LHCN-M2 (cell line): Measurements from ENCODE around the gene CCL27. TPM values are rescaled to one million over a fixed set of nuclear protein-coding genes. Genes with fewer than 3 reads are reported as not detected.

Experiments used
- DNase-seq: peaks from one replicate; pipeline ENCODE4 v3.0.0-alpha.2; 2012; ENCODE audit warnings: low read depth
- polyA plus RNA-seq: library from polyadenylated mRNA; unstranded; fragments of >200 nt; gene quantifications from one replicate; pipeline ENCODE4 v1.2.1, GENCODE V29; 2012; ENCODE audit warnings: missing spikeins
- total RNA-seq: library from RNA; depleted of rRNA; stranded (reverse); fragments of >200 nt; gene quantifications from 2 replicates; pipeline ENCODE4 v1.2.3, GENCODE V29; 2014; rRNA removed

Gene CCL27
- total RNA-seq: not detected in 2 replicates
- polyA plus RNA-seq: not detected

- DNase-seq: no peak
These were observed at the start of gene CCL27 for GRCh38 chr9:34662526-34663302. TSS of gene CCL27 (minus strand) at chr9:34662657. CDS start at chr9:34662633, 24 bp downstream.

DNA sequence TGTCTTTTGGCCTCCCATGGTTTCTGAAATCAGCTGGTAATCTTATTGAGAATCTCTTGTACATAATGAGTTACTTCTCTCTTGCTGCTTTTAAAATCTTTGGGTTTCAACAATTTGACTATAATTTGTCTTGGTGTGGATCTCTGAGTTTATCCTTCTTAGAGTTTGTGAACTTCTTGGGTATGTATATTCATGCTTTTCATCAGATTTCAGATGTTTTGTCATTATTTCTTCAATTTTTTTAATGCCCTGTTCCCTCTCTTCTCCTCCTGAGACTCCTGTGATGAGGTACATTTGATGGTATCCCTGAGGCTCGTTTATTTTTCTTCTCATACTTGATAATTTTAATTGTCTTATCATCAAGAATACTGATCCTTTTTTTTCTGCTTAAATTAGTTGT lies 49.7 kb upstream of the CCL27 start:
- DNase-seq: no peak

DNA sequence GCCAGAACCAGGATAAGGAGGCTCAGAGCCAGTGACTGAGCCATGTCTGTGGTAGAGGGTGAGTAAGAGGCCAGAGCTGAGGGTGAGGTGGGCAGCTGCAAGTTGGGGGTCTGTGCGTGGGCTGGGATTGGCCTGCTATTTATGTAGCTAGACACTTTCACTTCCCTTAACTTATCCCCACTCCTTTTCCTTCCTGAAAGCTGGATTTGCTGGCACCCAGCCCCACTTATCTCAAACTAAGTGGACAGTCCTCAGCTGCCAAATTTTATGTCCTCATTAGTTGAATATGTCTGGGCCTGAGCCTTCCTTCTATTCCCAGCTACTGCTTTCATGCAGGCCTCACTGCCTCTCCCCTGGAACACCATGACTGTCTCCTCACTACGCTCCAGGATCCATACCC lies 47.6 kb upstream of the CCL27 start, which contains the start of gene CCL21:
Gene CCL21 (minus strand): TSS at position 114 of the 400 bp plus-strand sequence. CDS start 70 bp downstream, at position 44.
- peak; percentile 18 for DNase-seq

GRCh38 chr9:34709196-34709978 lies 46.9 kb upstream of the CCL27 start:
- DNase-seq: no peak

GRCh38 chr9:34707130-34707529 lies 44.7 kb upstream of the CCL27 start:
- DNase-seq: no peak

- peak; percentile 64 for DNase-seq
These were observed 39.6 kb upstream of the CCL27 start for GRCh38 chr9:34701769-34702736.

DNA sequence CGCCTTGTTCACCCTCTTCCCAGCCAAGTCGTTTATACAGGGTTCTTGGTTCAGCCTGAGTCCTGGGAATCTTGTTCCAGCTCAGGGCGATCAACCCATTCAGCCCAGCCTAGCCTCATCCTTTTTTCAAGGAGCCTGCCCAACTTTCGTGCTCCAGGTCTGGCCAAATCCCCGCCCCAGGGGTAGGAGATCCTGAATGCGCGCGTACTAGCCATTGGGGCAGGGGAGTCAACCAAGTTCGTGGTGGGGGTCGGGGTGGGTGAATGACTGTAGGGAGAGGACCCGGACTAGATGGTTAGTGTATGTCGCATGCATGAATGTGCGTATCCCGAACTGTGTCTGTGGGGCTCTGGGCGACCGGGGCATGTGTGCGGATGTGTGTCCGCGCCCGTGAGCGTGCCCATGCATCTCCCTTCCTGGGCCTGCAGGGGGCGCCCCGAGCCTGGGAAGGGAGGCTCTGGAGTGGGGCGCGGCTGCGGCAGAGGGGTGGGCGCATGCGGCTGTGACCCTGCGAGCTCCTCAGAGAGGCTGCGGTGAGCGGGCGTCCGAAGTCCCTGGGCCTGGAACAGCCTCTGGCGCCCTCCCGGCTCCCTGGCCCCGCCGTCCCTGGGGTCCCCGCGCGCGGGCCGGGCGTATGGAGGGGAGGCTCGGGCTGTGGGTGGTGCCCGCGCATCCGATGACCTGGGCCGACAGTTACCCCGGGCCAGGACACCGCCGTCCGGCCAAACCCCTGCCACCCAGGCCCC lies 38.7 kb upstream of the CCL27 start:
- peak; percentile 53 for DNase-seq

DNA sequence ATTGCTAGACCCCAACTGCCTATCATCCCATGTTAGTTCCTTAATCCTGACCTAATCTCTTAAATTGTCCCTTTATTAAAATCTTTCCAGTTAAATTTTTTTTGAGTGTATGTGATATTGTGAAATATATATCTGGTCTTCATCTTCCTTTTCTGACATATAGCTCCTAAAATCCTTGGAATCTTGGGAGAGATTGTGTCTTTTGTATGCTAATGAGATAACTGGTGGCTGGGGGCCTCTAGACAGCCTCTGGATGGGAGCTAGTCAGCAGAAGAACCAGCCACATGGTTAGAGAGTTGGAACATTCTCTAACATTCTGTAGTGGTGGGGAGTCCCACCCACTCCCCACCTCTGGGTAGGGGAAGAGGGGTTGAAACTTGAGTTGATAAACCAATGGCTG lies 32.4 kb upstream of the CCL27 start:
- DNase-seq: no peak

DNA sequence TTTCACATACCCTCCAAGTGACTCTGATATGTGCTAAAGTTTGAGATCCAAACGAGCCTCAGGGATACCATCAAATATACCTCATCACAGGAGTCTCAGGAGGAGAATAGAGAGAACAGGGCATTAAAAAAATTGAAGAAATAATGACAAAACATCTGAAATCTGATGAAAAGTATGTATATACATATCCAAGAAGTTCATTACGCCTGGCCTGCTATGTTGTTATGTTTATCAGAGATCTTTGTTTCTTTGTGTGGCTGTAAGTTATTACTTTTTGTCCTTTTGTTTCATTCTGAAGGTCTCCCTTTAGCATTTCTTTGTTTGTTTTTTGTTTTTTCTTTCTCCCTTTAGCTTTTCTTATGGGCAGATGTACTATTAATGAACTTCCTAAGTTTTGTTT lies 31.1 kb upstream of the CCL27 start:
- DNase-seq: no peak

GRCh38 chr9:34691936-34692315 lies 29.5 kb upstream of the CCL27 start:
- DNase-seq: no peak

DNA sequence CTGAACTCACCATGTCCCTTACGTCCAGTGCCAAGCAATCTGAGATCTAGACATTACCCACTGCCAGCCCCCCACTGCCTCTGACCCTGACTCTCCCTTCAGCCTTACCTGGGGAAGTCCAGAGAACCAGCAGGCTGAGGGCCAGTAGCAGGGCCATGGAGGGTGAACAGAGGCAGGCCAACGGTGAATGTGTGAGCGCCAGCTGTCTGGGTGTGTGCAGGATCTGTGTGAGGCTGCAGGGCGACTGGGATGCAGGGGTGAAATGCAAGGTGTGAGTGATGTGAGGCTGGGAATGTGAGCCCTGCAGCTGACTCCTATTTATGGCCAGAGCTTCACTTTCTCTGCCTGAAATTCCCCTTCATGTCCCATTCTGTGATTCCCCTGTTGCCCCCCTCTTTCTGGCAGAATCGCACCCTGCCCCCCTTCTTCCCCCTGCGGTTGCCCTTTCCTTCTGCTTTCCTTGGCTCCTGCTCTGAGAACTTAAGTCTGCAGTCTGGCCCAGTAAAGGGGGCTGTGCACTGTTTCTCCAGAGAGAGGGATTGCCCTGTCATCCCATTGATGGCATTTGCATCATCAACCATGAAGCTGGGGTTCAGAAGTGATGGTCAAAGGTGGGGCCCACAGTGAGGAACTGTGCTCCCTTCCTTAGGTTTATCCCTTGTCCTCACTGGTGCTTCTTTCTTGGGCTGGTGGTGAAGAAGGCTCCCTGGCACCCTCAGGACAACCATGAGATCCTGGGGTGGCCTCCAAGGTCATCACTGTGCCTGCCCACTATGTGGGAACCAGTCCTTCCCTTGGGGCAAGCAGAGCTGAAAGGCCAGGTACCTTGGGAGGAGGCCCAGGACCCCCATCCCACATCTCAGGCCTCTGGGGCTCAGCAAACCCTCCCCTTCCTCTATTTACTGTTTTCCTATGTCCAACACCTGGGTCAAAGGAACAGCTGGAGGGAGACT lies 28.8 kb upstream of the CCL27 start, which contains the start of gene CCL19:
Gene CCL19 (minus strand): TSS at position 294 of the 953 bp plus-strand sequence. CDS start 137 bp downstream, at position 157.
- no peak for DNase-seq

DNA sequence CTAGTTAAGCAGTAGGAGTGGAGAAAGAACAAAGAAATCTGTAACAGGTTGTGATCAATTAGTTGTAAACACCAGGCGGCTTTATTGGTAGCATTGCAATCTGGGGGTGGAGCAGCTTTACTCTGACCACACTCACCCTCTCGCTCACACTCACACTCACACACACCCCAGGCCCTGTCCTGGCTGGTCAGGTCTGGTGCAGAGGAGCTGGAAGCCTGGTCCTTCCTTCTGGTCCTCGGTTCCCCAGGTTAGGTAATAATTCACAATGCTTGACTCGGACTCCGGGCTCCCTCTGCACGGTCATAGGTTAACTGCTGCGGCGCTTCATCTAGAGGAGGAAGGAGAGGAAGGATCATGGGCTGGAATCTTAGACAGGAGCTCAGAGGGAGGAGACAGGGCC lies 27.1 kb upstream of the CCL27 start:
- DNase-seq: no peak

DNA sequence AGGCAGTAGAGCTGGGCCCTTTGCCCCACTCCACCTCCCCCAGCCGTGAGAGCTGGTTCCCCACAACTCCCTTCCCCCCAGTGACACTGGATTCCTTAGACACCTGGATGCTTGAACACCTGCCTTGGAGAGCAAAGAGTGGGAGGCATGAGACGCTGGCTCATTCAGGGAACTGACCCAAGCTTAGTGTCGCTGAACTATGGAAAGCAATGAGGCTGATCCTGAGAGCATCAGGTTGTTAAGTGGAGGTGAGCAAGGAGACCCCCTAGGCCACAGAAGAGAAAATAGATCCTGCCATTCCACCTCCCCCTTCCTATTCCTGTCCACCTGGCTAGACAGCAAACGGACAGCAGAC lies 26.6 kb upstream of the CCL27 start:
- no peak for DNase-seq

DNA sequence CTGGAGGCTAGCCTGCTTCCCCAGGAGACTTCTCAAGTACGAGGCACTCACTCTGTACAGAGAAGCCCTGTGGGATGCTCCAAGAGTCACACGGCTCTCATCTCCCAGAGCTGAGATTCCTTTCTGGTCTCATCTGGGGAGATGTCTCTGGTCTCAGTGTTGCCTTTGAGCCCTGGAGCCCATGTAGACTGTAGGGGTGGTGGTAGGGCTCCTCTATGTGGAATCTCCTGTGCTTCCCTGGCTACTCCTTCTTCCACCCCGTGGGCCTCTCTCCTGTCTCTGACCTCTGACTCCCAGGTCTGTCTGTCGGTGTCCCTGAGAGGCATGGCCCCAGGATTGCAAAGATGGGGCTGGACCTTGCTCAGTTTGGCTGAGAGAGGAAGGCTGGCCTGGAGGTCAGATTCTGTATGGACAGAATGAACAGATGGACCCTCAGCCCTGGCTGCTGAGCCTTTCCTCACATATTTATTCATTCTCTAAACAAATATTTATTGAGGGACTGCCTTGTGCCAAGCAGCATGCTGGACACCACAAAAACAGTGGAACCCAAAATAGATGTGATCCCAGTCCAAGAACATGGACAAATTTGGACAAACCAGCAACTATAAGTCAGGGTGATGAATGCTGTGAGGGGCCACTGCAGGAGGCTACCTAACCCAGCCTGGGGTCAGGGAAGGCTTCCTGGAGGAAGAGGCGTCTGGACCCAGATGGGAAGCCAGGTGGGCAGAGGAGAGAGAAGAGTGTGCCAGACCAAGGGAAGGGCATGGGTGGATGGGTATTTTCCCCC lies 26.1 kb upstream of the CCL27 start:
- no peak for DNase-seq

- DNase-seq: no peak
These were observed 25.0 kb upstream of the CCL27 start for GRCh38 chr9:34687276-34688030.

DNA sequence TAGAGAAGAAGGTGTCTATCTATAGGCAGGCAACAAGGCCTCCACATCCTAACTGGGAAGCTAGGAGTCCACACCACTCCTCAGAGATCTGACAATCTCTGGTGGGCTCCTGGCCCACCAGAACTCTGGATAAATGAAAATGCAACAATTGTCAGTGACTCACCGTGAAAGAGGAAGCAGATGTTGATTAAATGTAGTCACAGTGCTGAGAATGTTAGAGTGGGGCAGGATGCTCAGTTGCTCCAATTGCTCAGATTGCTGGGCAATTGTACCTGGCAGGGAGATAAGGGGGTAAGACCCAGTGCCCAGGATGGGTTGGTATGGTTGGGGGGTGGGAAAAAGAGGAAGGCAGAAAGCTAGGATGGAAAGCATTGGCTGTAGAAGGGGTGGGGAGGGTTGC lies 24.3 kb upstream of the CCL27 start:
- no peak for DNase-seq

DNA sequence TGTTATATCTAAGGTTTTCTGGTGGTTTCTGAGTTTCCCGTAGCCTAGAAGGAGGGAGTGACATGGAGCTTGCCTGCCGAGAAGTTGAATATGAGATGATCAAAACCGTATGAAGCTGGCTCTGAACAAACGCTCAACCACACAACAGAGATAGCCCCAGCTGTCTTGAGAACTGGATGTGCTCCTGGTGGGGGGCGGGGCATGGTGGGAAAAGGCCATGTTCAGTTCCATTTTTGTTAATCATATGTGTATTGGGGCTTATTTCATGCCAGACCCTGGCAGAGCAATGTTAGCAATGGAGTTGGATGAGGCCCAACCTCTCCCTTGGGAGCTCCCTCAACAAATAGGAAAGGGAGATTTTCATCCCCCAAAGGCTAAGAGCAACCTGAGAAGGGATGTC lies 23.8 kb upstream of the CCL27 start:
- DNase-seq: no peak

- no peak for DNase-seq
These were observed 23.1 kb upstream of the CCL27 start for GRCh38 chr9:34685591-34685990.
